GM04503 (cell line): ENCODE measurements around the gene RNF212B.

ENCODE experiments used
- DNase-seq: peaks from one replicate; pipeline ENCODE4 v3.0.0-alpha.2; 2012; ENCODE audit warnings: low read depth

RNF212B gene

GRCh38 chr14:23320584-23321571, 83.1 kb downstream of the RNF212B start, which contains the start of gene PABPN1:
Gene PABPN1 (plus strand): TSS chr14:23321457. CDS start chr14:23321470, 13 bp downstream.
- peak; percentile 98 for DNase-seq

- no peak for DNase-seq
These were observed 84.1 kb downstream of the RNF212B start for GRCh38 chr14:23321572-23322547.
